ENCODE results near the gene SPINK8. TPM values are rescaled to one million over a fixed set of nuclear protein-coding genes. Genes with fewer than 3 reads are reported as not detected.

Gene SPINK8
- total and polyA plus RNA-seq, 2 of the 4 experiments (the other 2 are of a cell fraction): not detected

DNA sequence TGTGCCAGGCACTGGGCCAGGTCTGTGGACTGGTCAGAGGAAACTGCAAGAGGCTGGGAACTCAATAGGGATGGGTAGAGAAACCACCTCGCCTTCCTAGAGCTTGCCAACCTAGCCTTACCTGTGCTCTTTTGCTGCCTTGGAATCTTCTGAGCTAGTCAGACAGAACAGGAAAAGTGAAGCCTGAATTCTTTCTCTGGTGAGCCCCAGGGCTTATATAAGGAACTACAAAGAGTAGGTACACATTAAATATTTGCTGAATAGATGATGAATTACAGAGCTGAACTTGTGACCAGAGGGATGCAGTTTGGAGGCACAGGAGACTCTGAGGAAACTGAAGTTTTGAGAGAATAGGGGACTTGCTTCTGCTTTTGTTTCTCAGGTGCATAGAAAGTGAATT lies 23.0 kb upstream of the SPINK8 start:
- Histone ChIP-seq H3K9me1 (ENCODE audit: insufficient read depth, low read length) (no peaks in the 10 kb centered on the region), H3K36me3 (ENCODE audit: control insufficient read depth, insufficient read depth, low read length) (no peaks in the 10 kb centered on the region), H2AK9ac (replicated peaks; ENCODE audit: low read depth, low read length, poor library complexity) (no peak overlapping the region), H3K4me3 (ENCODE audit: insufficient read depth, low read depth, low read length) (no peak overlapping the region), H2BK120ac (ENCODE audit: low read depth, low read length) (no peak overlapping the region), H3K4ac (ENCODE audit: low read depth, low read length) (no peak overlapping the region), H2BK5ac (ENCODE audit: low read depth, low read length, poor library complexity, severe bottlenecking) (no peak overlapping the region), H2BK20ac (ENCODE audit: low read depth, low read length) (no peak overlapping the region), H3K23ac (ENCODE audit: low read depth, low read length) (no peak overlapping the region), H3K14ac (replicated peaks; ENCODE audit: low read depth, low read length) (no peak overlapping the region), H3K18ac (ENCODE audit: low read depth, low read length) (no peak overlapping the region), H4K5ac (ENCODE audit: low read depth, low read length) (no peak overlapping the region), H2AK5ac (ENCODE audit: low read depth, low read length) (no peak overlapping the region), H3K27ac (ENCODE audit: insufficient read depth, low read length) (no peak overlapping the region), H3K9ac (ENCODE audit: low read depth, low read length) (no peak overlapping the region), H3K56ac (ENCODE audit: extremely low read depth, insufficient read depth, low read length) (no peak overlapping the region), H3K4me2 (ENCODE audit: low read depth, low read length) (no peak overlapping the region), H4K20me1 (ENCODE audit: insufficient read depth, low read length) (no peaks in the 10 kb centered on the region), H3K27me3 (ENCODE audit: control insufficient read depth, insufficient read depth, low read length) (peaks cover 40% of the 10 kb centered on the region), H3K4me1 (ENCODE audit: control insufficient read depth, insufficient read depth, low read length) (no peaks in the 10 kb centered on the region), H2BK15ac (ENCODE audit: low read depth, low read length) (no peak overlapping the region), H4K91ac (ENCODE audit: insufficient read depth, low read depth, low read length) (no peak overlapping the region), H3K79me1 (ENCODE audit: low read depth in 1 of 2, low read length in 2 of 2) (no peaks in the 10 kb centered on the region), H3K9me3 (ENCODE audit: control insufficient read depth, insufficient read depth, low read length) (peaks cover 2% of the 10 kb centered on the region), H2AFZ (replicated peaks; ENCODE audit: low read length, poor library complexity) (no peak overlapping the region), H4K8ac (ENCODE audit: low read depth in 2 of 2, low read length in 2 of 2) (no peak overlapping the region)
- no TSS peak for BruUV-seq (replicated peaks)
- DNase-seq: no peak
- dilution Hi-C loops (cut with HindIII; ENCODE audit: low sequenced_read_pairs, unreplicated experiment) (no loop called here), in situ Hi-C loops (cut with MboI; ENCODE audit: low sequenced_read_pairs) (no loop called here), intact Hi-C loops (cut with micrococcal nuclease) (no loop called here)
- ATAC-seq (ENCODE audit: low read depth): no peak
- TF ChIP-seq POLR2A (IDR thresholded peaks at IDR 0.05; ENCODE audit: low read depth, low read length) (no peak), ELK1 (IDR thresholded peaks at IDR 0.05; ENCODE audit: borderline replicate concordance, low read depth, low read length) (no peak), USF2 (IDR thresholded peaks at IDR 0.05; ENCODE audit: low read depth, low read length) (no peak)
- TF ChIP-seq, protein P1, sequence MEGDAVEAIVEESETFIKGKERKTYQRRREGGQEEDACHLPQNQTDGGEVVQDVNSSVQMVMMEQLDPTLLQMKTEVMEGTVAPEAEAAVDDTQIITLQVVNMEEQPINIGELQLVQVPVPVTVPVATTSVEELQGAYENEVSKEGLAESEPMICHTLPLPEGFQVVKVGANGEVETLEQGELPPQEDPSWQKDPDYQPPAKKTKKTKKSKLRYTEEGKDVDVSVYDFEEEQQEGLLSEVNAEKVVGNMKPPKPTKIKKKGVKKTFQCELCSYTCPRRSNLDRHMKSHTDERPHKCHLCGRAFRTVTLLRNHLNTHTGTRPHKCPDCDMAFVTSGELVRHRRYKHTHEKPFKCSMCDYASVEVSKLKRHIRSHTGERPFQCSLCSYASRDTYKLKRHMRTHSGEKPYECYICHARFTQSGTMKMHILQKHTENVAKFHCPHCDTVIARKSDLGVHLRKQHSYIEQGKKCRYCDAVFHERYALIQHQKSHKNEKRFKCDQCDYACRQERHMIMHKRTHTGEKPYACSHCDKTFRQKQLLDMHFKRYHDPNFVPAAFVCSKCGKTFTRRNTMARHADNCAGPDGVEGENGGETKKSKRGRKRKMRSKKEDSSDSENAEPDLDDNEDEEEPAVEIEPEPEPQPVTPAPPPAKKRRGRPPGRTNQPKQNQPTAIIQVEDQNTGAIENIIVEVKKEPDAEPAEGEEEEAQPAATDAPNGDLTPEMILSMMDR (conservative IDR thresholded peaks at IDR 0.05; ENCODE audit: low read depth, low read length): no peak
- no CpG with 5 or more reads among the region's 1 CpG for WGBS, 2 experiments (ENCODE audit: extremely low coverage in 2 of 2, insufficient read length in 1 of 2)
- ChIA-PET POLR2A (ENCODE audit: unreplicated experiment) (no interaction called here), CTCF (no interaction called here)
